Mesenchymal stem cell (in vitro differentiated cells and primary cell): ENCODE data around the gene AKAP13.

Experiments used
- DNase-seq: peaks from one replicate; pipeline ENCODE4 v3.0.0-alpha.2; 2013
- H2AFZ ChIP-seq: one replicate; pipeline ENCODE4 v1.6.1; 2013; ENCODE audit warnings: low read depth, mild to moderate bottlenecking, control low read depth, inconsistent platforms, low read length, moderate library complexity
- H2AK5ac ChIP-seq: 2 replicates; pipeline ENCODE4 v1.6.1; 2013; ENCODE audit warnings: low read length, moderate library complexity, mild to moderate bottlenecking, inconsistent platforms; ENCODE audit not compliant: severe bottlenecking
- H2BK120ac ChIP-seq: one replicate; pipeline ENCODE4 v1.6.1; 2013; ENCODE audit warnings: low read depth, mild to moderate bottlenecking, inconsistent platforms, low read length, moderate library complexity
- H2BK12ac ChIP-seq, 2 experiments: one replicate each; pipeline ENCODE4 v1.6.1; 2013; ENCODE audit warnings: inconsistent platforms in 2 of 2, low read length in 2 of 2, mild to moderate bottlenecking in 2 of 2, moderate library complexity in 2 of 2, control low read depth in 1 of 2
- H2BK15ac ChIP-seq: one replicate; pipeline ENCODE4 v1.6.1; 2013; ENCODE audit warnings: mild to moderate bottlenecking, low read depth, inconsistent platforms; ENCODE audit not compliant: poor library complexity, severe bottlenecking
- H2BK5ac ChIP-seq: 2 replicates; pipeline ENCODE4 v1.6.1; 2013; ENCODE audit warnings: low read depth, mild to moderate bottlenecking, low read length, control low read depth, inconsistent platforms; ENCODE audit not compliant: poor library complexity, severe bottlenecking
- H3K14ac ChIP-seq, 2 experiments: one replicate each; pipeline ENCODE4 v1.6.1; 2013; ENCODE audit warnings: inconsistent platforms in 2 of 2, low read length in 2 of 2, control low read depth in 1 of 2, mild to moderate bottlenecking in 1 of 2, moderate library complexity in 1 of 2
- H3K18ac ChIP-seq, 2 experiments: one replicate each; pipeline ENCODE4 v1.6.1; 2013; ENCODE audit warnings: inconsistent platforms in 2 of 2, low read length in 2 of 2, control low read depth in 1 of 2, low read depth in 1 of 2, mild to moderate bottlenecking in 1 of 2
- H3K23ac ChIP-seq, 2 experiments: one replicate each; pipeline ENCODE4 v1.6.1; 2013; ENCODE audit warnings: inconsistent platforms in 2 of 2, low read length in 2 of 2, mild to moderate bottlenecking in 2 of 2, moderate library complexity in 2 of 2, control low read depth in 1 of 2
- H3K27ac ChIP-seq: 2 replicates; pipeline ENCODE4 v1.5.1; 2013; ENCODE audit warnings: mild to moderate bottlenecking, moderate library complexity, low read length, control low read depth, inconsistent platforms; ENCODE audit not compliant: poor library complexity, severe bottlenecking
- H3K27me3 ChIP-seq, 2 experiments: 2 replicates each; pipeline versions ENCODE4 v1.6.1 to v1.7.0; 2013; ENCODE audit warnings: low read length in 2 of 2, mild to moderate bottlenecking in 2 of 2, moderate library complexity in 2 of 2, control low read depth in 1 of 2, inconsistent platforms in 1 of 2; ENCODE audit not compliant: control insufficient read depth in 1 of 2, insufficient read depth in 1 of 2
- H3K36me3 ChIP-seq, 2 experiments: 2 replicates each; pipeline versions ENCODE4 v1.6.1 to v1.7.0; 2013; ENCODE audit warnings: low read length in 2 of 2, control low read depth in 1 of 2, inconsistent platforms in 1 of 2, low read depth in 1 of 2, mild to moderate bottlenecking in 1 of 2; ENCODE audit not compliant: insufficient read depth in 2 of 2, control insufficient read depth in 1 of 2
- H3K4ac ChIP-seq, 2 experiments: one replicate each; pipeline ENCODE4 v1.6.1; 2013; ENCODE audit warnings: inconsistent platforms in 2 of 2, low read length in 2 of 2, mild to moderate bottlenecking in 2 of 2, moderate library complexity in 2 of 2, control low read depth in 1 of 2, low read depth in 1 of 2
- H3K4me1 ChIP-seq: 2 replicates; pipeline ENCODE4 v1.6.1; 2013; ENCODE audit warnings: low read depth, low read length, control low read depth; ENCODE audit not compliant: control insufficient read depth, insufficient read depth
- H3K4me2 ChIP-seq: 2 replicates; pipeline ENCODE4 v1.6.1; 2013; ENCODE audit warnings: low read length, mild to moderate bottlenecking, inconsistent platforms; ENCODE audit not compliant: poor library complexity, severe bottlenecking
- H3K4me3 ChIP-seq, 2 experiments: 2 replicates each; pipeline versions ENCODE4 v1.5.1 to v1.7.0; 2013; ENCODE audit warnings: low read length in 2 of 2, mild to moderate bottlenecking in 2 of 2, control low read depth in 1 of 2, low read depth in 1 of 2; ENCODE audit not compliant: insufficient read depth in 1 of 2
- H3K79me1 ChIP-seq: replicated peaks from 2 replicates; pipeline ENCODE4 v1.6.1; 2013; ENCODE audit warnings: mild to moderate bottlenecking, control low read depth, low read length, inconsistent platforms; ENCODE audit not compliant: poor library complexity, severe bottlenecking
- H3K9ac ChIP-seq: 2 replicates; pipeline ENCODE4 v1.7.0; 2013; ENCODE audit warnings: mild to moderate bottlenecking, low read length, moderate library complexity
- H3K9me3 ChIP-seq: 2 replicates; pipeline ENCODE4 v1.7.0; 2013; ENCODE audit warnings: mild to moderate bottlenecking, low read length; ENCODE audit not compliant: control insufficient read depth
- H4K8ac ChIP-seq: one replicate; pipeline ENCODE4 v1.6.1; 2013; ENCODE audit warnings: inconsistent platforms, mild to moderate bottlenecking, low read length, moderate library complexity
- H4K91ac ChIP-seq: one replicate; pipeline ENCODE4 v1.6.1; 2013; ENCODE audit warnings: mild to moderate bottlenecking, low read length, inconsistent platforms
- WGBS: methylation state at CpG from one replicate; pipeline ENCODE4 v1.1.7; 2013; ENCODE audit warnings: mixed read lengths; 5-methylcytosine and 5-hydroxymethylcytosine counted together

AKAP13 gene

GRCh38 chr15:85727068-85727467, 346.7 kb downstream of the AKAP13 start:
- Histone ChIP-seq H2AK5ac (no peak overlapping the region), H3K9ac (peak overlapping the region; percentile 72), H4K8ac (no peak overlapping the region), H3K18ac (no peak overlapping the region), H3K27ac (no peak overlapping the region), H2BK5ac (no peak overlapping the region), H3K4me2 (no peak overlapping the region), H2AFZ (no peak overlapping the region), H3K23ac (no peak overlapping the region), H3K14ac (no peak overlapping the region), H4K91ac (no peak overlapping the region), H3K9me3 (no peaks in the 10 kb centered on the region), H3K4ac (no peak overlapping the region), H3K79me1 (peaks cover 21% of the 10 kb centered on the region), H2BK12ac (no peak overlapping the region), H3K4me1 (no peaks in the 10 kb centered on the region), H3K27me3 (no peaks in the 10 kb centered on the region), H2BK120ac (no peak overlapping the region), H3K4me3 (no peak overlapping the region), H3K36me3 (peaks cover 31 to 93% of the 10 kb centered on the region in 2 experiments), H2BK15ac (no peak overlapping the region)
- DNase-seq, result peak; percentile 21
- WGBS, result 96% methylated on average over 2 of the region's 2 CpGs

GRCh38 chr15:85730001-85730820, 349.8 kb downstream of the AKAP13 start:
- Histone ChIP-seq H2BK5ac (no peak overlapping the region), H2BK120ac (no peak overlapping the region), H3K4me2 (no peak overlapping the region), H3K4me1 (no peaks in the 10 kb centered on the region), H2AK5ac (no peak overlapping the region), H3K9ac (no peak overlapping the region), H3K14ac (no peak overlapping the region), H3K27ac (no peak overlapping the region), H3K4ac (no peak overlapping the region), H4K91ac (no peak overlapping the region), H3K4me3 (no peak overlapping the region), H3K79me1 (peaks cover 11% of the 10 kb centered on the region), H3K36me3 (peaks cover 28 to 96% of the 10 kb centered on the region in 2 experiments), H3K9me3 (peaks cover 10% of the 10 kb centered on the region), H2AFZ (no peak overlapping the region), H2BK15ac (no peak overlapping the region), H2BK12ac (no peak overlapping the region), H3K27me3 (no peaks in the 10 kb centered on the region), H4K8ac (no peak overlapping the region), H3K18ac (no peak overlapping the region), H3K23ac (no peak overlapping the region)
- peak; percentile 74 for DNase-seq
- 20% methylated on average over 4 of the region's 5 CpGs for WGBS

GRCh38 chr15:85733416-85733815, 353.0 kb downstream of the AKAP13 start:
- Histone ChIP-seq H3K27ac (no peak overlapping the region), H2BK5ac (no peak overlapping the region), H4K8ac (no peak overlapping the region), H3K4me1 (no peaks in the 10 kb centered on the region), H3K23ac (no peak overlapping the region), H3K9ac (no peak overlapping the region), H2AK5ac (no peak overlapping the region), H2AFZ (no peak overlapping the region), H3K9me3 (peaks cover 10% of the 10 kb centered on the region), H3K4me2 (no peak overlapping the region), H3K27me3 (no peaks in the 10 kb centered on the region), H3K79me1 (peaks cover 5% of the 10 kb centered on the region), H3K14ac (no peak overlapping the region), H2BK120ac (no peak overlapping the region), H4K91ac (no peak overlapping the region), H3K18ac (no peak overlapping the region), H2BK12ac (no peak overlapping the region), H3K4ac (no peak overlapping the region), H3K36me3 (peaks cover 29 to 92% of the 10 kb centered on the region in 2 experiments), H3K4me3 (no peak overlapping the region), H2BK15ac (no peak overlapping the region)
- DNase-seq, result no peak

GRCh38 chr15:85737061-85737460, 356.7 kb downstream of the AKAP13 start:
- Histone ChIP-seq H3K27me3 (no peaks in the 10 kb centered on the region), H3K27ac (no peak overlapping the region), H3K9me3 (peaks cover 10% of the 10 kb centered on the region), H3K4me3 (no peak overlapping the region), H3K4me2 (no peak overlapping the region), H3K4ac (no peak overlapping the region), H2BK120ac (no peak overlapping the region), H3K23ac (no peak overlapping the region), H2BK5ac (no peak overlapping the region), H3K79me1 (peaks cover 8% of the 10 kb centered on the region), H3K18ac (no peak overlapping the region), H2BK12ac (no peak overlapping the region), H3K36me3 (peaks cover 28 to 90% of the 10 kb centered on the region in 2 experiments), H2AFZ (no peak overlapping the region), H3K9ac (no peak overlapping the region), H4K8ac (no peak overlapping the region), H2AK5ac (no peak overlapping the region), H3K4me1 (peaks cover 3% of the 10 kb centered on the region), H4K91ac (no peak overlapping the region), H2BK15ac (no peak overlapping the region), H3K14ac (no peak overlapping the region)
- 100% methylated on average over 3 of the region's 6 CpGs for WGBS
- no peak for DNase-seq
